ENCODE results near the gene REV3L. TPM values are rescaled to one million over a fixed set of nuclear protein-coding genes. Genes with fewer than 3 reads are reported as not detected.

The REV3L gene
- polyA plus RNA-seq, 1 of the 3 experiments (the other 2 are of a cell fraction) = 7.3 TPM

DNA sequence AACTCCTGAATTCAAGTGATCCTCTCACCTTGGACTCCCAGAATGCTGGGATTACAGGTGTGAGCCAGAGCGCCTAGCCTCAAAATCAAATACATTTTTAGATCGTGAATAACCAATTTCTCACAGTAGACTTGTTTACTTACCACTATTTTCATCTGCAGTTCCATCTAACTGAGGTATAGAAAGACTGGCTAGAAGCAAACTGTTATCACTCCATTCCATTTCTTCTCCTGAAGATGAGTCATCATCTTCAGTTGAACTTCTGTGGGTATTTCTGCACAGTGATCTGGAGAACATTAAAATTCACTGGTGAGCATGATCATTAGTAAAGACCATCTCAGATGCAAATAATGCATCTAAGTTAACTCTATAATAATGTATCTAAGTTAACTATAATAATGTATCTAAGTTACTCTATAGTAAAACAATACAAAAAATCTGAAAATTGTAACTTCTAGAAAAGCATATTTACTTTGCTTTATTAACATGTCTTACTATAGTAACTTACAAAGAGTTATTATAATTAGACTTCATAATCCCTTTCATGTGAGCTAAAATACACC is 105.4 kb downstream of the REV3L start:
- Histone ChIP-seq H3K79me2 (ENCODE audit: insufficient read depth) (no peaks in the 10 kb centered on the region), H3K27ac (ENCODE audit: low read depth in 2 of 2, low read length in 1 of 2) (no peak overlapping the region), H3K27me3 (ENCODE audit: insufficient read depth) (no peaks in the 10 kb centered on the region), H3F3A (replicated peaks; ENCODE audit: insufficient read depth) (peaks cover 9% of the 10 kb centered on the region), H3K36me3 (replicated peaks in 1 of 2; ENCODE audit: control insufficient read depth in 1 of 2, insufficient read depth in 2 of 2, low read length in 1 of 2) (peaks cover 55 to 78% of the 10 kb centered on the region in 2 experiments), H3K4me1 (ENCODE audit: control insufficient read depth in 1 of 2, insufficient read depth in 2 of 2, low read depth in 1 of 2, low read length in 1 of 2) (no peaks in the 10 kb centered on the region), H4K20me1 (ENCODE audit: insufficient read depth) (no peaks in the 10 kb centered on the region), H3K9ac (no peak overlapping the region), H3K9me3 (no peaks in the 10 kb centered on the region), H3K9me2 (no peaks in the 10 kb centered on the region), H2AFZ (ENCODE audit: low read depth) (no peak overlapping the region), H3K4me2 (no peak overlapping the region), H3K4me3 (ENCODE audit: low read depth in 2 of 2, low read length in 1 of 2) (no peak overlapping the region)
- DNase-seq = no peak
- 92% methylated on average over 2 of the region's 2 CpGs for WGBS (ENCODE audit: low lambda C conversion rate)
- ChIA-PET POLR2A (no interaction called here), CTCF (interaction anchor here (0.7 to 1.2 kb wide), 2 partner anchors 11 to 16 kb away, joined by 3 read pairs; no protein-coding TSS in a partner anchor)
- TF ChIP-seq GATA2 (CRISPR knock-in tag; IDR thresholded peaks at IDR 0.05) = no peak
- no peak for TF ChIP-seq EP300 (IDR thresholded peaks at IDR 0.05; ENCODE audit: borderline replicate concordance in 1 of 2, low read depth in 1 of 2, low read length in 1 of 2)
- no peak for TF ChIP-seq MXI1 (IDR thresholded peaks at IDR 0.05; ENCODE audit: low read depth, low read length)
- TF ChIP-seq, protein P1, sequence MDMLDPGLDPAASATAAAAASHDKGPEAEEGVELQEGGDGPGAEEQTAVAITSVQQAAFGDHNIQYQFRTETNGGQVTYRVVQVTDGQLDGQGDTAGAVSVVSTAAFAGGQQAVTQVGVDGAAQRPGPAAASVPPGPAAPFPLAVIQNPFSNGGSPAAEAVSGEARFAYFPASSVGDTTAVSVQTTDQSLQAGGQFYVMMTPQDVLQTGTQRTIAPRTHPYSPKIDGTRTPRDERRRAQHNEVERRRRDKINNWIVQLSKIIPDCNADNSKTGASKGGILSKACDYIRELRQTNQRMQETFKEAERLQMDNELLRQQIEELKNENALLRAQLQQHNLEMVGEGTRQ (IDR thresholded peaks at IDR 0.05; ENCODE audit: borderline replicate concordance, low read depth, low read length) = no peak
- no peak for TF ChIP-seq FOXM1 (IDR thresholded peaks at IDR 0.05; ENCODE audit: low read depth)
- no peak for TF ChIP-seq NFIC (IDR thresholded peaks at IDR 0.05; ENCODE audit: borderline replicate concordance)
- TF ChIP-seq FOSL2 (IDR thresholded peaks at IDR 0.05; ENCODE audit: borderline replicate concordance, low read depth) = peak; percentile 38; the same call in 1 of the 2 replicates
- no peak for TF ChIP-seq FOXJ3 (CRISPR knock-in tag; IDR thresholded peaks at IDR 0.05)
- no peak for TF ChIP-seq TAF1 (IDR thresholded peaks at IDR 0.05; ENCODE audit: borderline replicate concordance, low read depth, low read length)
- 0 out of 2 replicates have a peak, but pooled peaks have one; percentile 27 for TF ChIP-seq JUND (IDR thresholded peaks at IDR 0.05)
- TF ChIP-seq SIN3A (IDR thresholded peaks at IDR 0.05; ENCODE audit: borderline replicate concordance, low read depth, low read length) = no peak
- TF ChIP-seq TEAD4 (IDR thresholded peaks at IDR 0.05; ENCODE audit: borderline replicate concordance, insufficient read depth) = no peak
- TF ChIP-seq GABPA (IDR thresholded peaks at IDR 0.05; ENCODE audit: low read depth) = no peak
- TF ChIP-seq, protein P2, sequence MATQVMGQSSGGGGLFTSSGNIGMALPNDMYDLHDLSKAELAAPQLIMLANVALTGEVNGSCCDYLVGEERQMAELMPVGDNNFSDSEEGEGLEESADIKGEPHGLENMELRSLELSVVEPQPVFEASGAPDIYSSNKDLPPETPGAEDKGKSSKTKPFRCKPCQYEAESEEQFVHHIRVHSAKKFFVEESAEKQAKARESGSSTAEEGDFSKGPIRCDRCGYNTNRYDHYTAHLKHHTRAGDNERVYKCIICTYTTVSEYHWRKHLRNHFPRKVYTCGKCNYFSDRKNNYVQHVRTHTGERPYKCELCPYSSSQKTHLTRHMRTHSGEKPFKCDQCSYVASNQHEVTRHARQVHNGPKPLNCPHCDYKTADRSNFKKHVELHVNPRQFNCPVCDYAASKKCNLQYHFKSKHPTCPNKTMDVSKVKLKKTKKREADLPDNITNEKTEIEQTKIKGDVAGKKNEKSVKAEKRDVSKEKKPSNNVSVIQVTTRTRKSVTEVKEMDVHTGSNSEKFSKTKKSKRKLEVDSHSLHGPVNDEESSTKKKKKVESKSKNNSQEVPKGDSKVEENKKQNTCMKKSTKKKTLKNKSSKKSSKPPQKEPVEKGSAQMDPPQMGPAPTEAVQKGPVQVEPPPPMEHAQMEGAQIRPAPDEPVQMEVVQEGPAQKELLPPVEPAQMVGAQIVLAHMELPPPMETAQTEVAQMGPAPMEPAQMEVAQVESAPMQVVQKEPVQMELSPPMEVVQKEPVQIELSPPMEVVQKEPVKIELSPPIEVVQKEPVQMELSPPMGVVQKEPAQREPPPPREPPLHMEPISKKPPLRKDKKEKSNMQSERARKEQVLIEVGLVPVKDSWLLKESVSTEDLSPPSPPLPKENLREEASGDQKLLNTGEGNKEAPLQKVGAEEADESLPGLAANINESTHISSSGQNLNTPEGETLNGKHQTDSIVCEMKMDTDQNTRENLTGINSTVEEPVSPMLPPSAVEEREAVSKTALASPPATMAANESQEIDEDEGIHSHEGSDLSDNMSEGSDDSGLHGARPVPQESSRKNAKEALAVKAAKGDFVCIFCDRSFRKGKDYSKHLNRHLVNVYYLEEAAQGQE (IDR thresholded peaks at IDR 0.05; ENCODE audit: low read depth, low read length) = no peak
- TF ChIP-seq, protein P3, sequence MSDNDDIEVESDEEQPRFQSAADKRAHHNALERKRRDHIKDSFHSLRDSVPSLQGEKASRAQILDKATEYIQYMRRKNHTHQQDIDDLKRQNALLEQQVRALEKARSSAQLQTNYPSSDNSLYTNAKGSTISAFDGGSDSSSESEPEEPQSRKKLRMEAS (IDR thresholded peaks at IDR 0.05; ENCODE audit: low read depth) = no peak
- TF ChIP-seq, protein P4, sequence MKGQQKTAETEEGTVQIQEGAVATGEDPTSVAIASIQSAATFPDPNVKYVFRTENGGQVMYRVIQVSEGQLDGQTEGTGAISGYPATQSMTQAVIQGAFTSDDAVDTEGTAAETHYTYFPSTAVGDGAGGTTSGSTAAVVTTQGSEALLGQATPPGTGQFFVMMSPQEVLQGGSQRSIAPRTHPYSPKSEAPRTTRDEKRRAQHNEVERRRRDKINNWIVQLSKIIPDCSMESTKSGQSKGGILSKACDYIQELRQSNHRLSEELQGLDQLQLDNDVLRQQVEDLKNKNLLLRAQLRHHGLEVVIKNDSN (IDR thresholded peaks at IDR 0.05; ENCODE audit: borderline replicate concordance, low read depth) = no peak
- no peak for TF ChIP-seq MEF2A (IDR thresholded peaks at IDR 0.05; ENCODE audit: borderline replicate concordance, low read depth)
